Astrocyte (in vitro differentiated cells and primary cell): ENCODE measurements around the gene G3BP1. TPM values are rescaled to one million over a fixed set of nuclear protein-coding genes. Genes with fewer than 3 reads are reported as not detected.

Source experiments
- DNase-seq: peaks from one replicate; pipeline ENCODE4 v3.0.0-alpha.2; 2010; ENCODE audit warnings: low read depth
- FAIRE-seq: peaks from 2 replicates; lab custom pipeline; 2011; peaks lifted over from hg19 to GRCh38; lab: Jason Lieb, UNC
- H2AFZ ChIP-seq: 2 replicates; pipeline ENCODE4 v1.6.0; 2012; ENCODE audit warnings: low read depth, low read length, inconsistent platforms
- H3K27ac ChIP-seq: 2 replicates; pipeline ENCODE4 v1.5.1; 2011; ENCODE audit warnings: low read depth, low read length, inconsistent platforms
- H3K27me3 ChIP-seq: 2 replicates; pipeline ENCODE4 v1.6.0; 2011; ENCODE audit warnings: low read length, inconsistent platforms; ENCODE audit not compliant: insufficient read depth
- H3K36me3 ChIP-seq: 2 replicates; pipeline ENCODE4 v1.5.1; 2011; ENCODE audit warnings: low read length, inconsistent platforms; ENCODE audit not compliant: insufficient read depth
- H3K4me1 ChIP-seq: 2 replicates; pipeline ENCODE4 v1.5.1; 2011; ENCODE audit warnings: low read length, inconsistent platforms; ENCODE audit not compliant: insufficient read depth
- H3K4me2 ChIP-seq: 2 replicates; pipeline ENCODE4 v1.6.0; 2012; ENCODE audit warnings: low read length, inconsistent platforms
- H3K4me3 ChIP-seq: 2 replicates; pipeline ENCODE4 v1.5.1; 2011; ENCODE audit warnings: low read depth, mild to moderate bottlenecking, low read length, inconsistent platforms; ENCODE audit not compliant: insufficient read depth
- H3K79me2 ChIP-seq: 2 replicates; pipeline ENCODE4 v1.6.0; 2012; ENCODE audit warnings: mild to moderate bottlenecking, low read length, inconsistent platforms; ENCODE audit not compliant: insufficient read depth
- H3K9ac ChIP-seq: 2 replicates; pipeline ENCODE4 v1.6.0; 2012; ENCODE audit warnings: mild to moderate bottlenecking, low read length, inconsistent platforms
- H3K9me3 ChIP-seq: 2 replicates; pipeline ENCODE4 v1.5.1; 2012; ENCODE audit warnings: low read depth, mild to moderate bottlenecking, low read length, inconsistent platforms; ENCODE audit not compliant: insufficient read depth
- H4K20me1 ChIP-seq: 2 replicates; pipeline ENCODE4 v1.6.0; 2012; ENCODE audit warnings: low read length, inconsistent platforms; ENCODE audit not compliant: insufficient read depth
- H3K27ac Mint-ChIP-seq: one replicate; pipeline ENCODE4 v1.8.0; 2021; ENCODE audit warnings: mild to moderate bottlenecking, mixed read lengths; ENCODE audit not compliant: unreplicated experiment
- H3K27me3 Mint-ChIP-seq: one replicate; pipeline ENCODE4 v1.8.0; 2021; ENCODE audit warnings: low read depth, mixed read lengths; ENCODE audit not compliant: unreplicated experiment
- H3K36me3 Mint-ChIP-seq: one replicate; pipeline ENCODE4 v1.8.0; 2021; ENCODE audit warnings: low read depth, mixed read lengths; ENCODE audit not compliant: unreplicated experiment
- H3K4me1 Mint-ChIP-seq: one replicate; pipeline ENCODE4 v1.8.0; 2021; ENCODE audit warnings: low read depth, mixed read lengths; ENCODE audit not compliant: unreplicated experiment
- H3K4me3 Mint-ChIP-seq: one replicate; pipeline ENCODE4 v1.8.0; 2021; ENCODE audit warnings: mild to moderate bottlenecking, moderate library complexity, mixed read lengths; ENCODE audit not compliant: unreplicated experiment
- H3K9me3 Mint-ChIP-seq: one replicate; pipeline ENCODE4 v1.8.0; 2021; ENCODE audit warnings: mild to moderate bottlenecking, mixed read lengths; ENCODE audit not compliant: unreplicated experiment
- CTCF ChIP-seq: IDR thresholded peaks from 2 replicates; pipeline ENCODE4 v1.5.1; 2011; ENCODE audit warnings: low read depth, mild to moderate bottlenecking, inconsistent platforms, low read length, moderate library complexity; ENCODE audit not compliant: insufficient read depth
- EZH2 ChIP-seq: IDR thresholded peaks from 2 replicates; pipeline ENCODE4 v1.6.1; 2012; ENCODE audit warnings: mild to moderate bottlenecking, low read length, inconsistent platforms; ENCODE audit not compliant: insufficient read depth
- total RNA-seq: library from RNA; stranded (reverse); gene quantifications from 2 replicates; pipeline ENCODE4 v1.2.1, GENCODE V29; 2021

Gene G3BP1
- total RNA-seq, 1 donor from 2014 or later, result 246 TPM

- FAIRE-seq, result no peak
- Mint-ChIP-seq H3K4me3 (peak overlapping the region; percentile 40), H3K4me1 (peaks cover 69% of the 10 kb centered on the region), H3K27me3 (no peaks in the 10 kb centered on the region), H3K36me3 (peaks cover 5% of the 10 kb centered on the region), H3K9me3 (no peaks in the 10 kb centered on the region), H3K27ac (peak overlapping the region; percentile 99)
- Histone ChIP-seq H3K27me3 (no peaks in the 10 kb centered on the region), H2AFZ (no peak overlapping the region), H3K9me3 (no peaks in the 10 kb centered on the region), H3K36me3 (no peaks in the 10 kb centered on the region), H4K20me1 (no peaks in the 10 kb centered on the region), H3K4me3 (no peak overlapping the region), H3K79me2 (no peaks in the 10 kb centered on the region), H3K4me1 (peaks cover 68% of the 10 kb centered on the region), H3K4me2 (peak overlapping the region; percentile 82), H3K9ac (peak overlapping the region; percentile 92), H3K27ac (peak overlapping the region; percentile 100)
- TF ChIP-seq EZH2 (no peak), CTCF (no peak)
- DNase-seq, result peak; percentile 83
Observed at GRCh38 chr5:151741678-151742423, 29.9 kb upstream of the G3BP1 start.

GRCh38 chr5:151742870-151743294 is 28.9 kb upstream of the G3BP1 start:
- H2AFZ ChIP-seq, result no peak overlapping the region
- H3K9ac ChIP-seq, result peak overlapping the region; percentile 92
- DNase-seq (peak; percentile 51), FAIRE-seq (peak; percentile 60)
- no peaks in the 10 kb centered on the region for H3K9me3 ChIP-seq
- Mint-ChIP-seq H3K4me1 (peaks cover 65% of the 10 kb centered on the region), H3K4me3 (no peak overlapping the region), H3K36me3 (peaks cover 5% of the 10 kb centered on the region), H3K27ac (peak overlapping the region; percentile 99), H3K27me3 (no peaks in the 10 kb centered on the region), H3K9me3 (no peaks in the 10 kb centered on the region)
- peaks cover 68% of the 10 kb centered on the region for H3K4me1 ChIP-seq
- H3K4me3 ChIP-seq, result no peak overlapping the region
- H3K27ac ChIP-seq, result peak overlapping the region; percentile 100
- no peak overlapping the region for H3K4me2 ChIP-seq
- no peaks in the 10 kb centered on the region for H4K20me1 ChIP-seq
- TF ChIP-seq EZH2 (no peak), CTCF (peak; percentile 77)
- H3K79me2 ChIP-seq, result no peaks in the 10 kb centered on the region
- no peaks in the 10 kb centered on the region for H3K36me3 ChIP-seq
- H3K27me3 ChIP-seq, result no peaks in the 10 kb centered on the region

GRCh38 chr5:151743530-151743929 is 28.2 kb upstream of the G3BP1 start:
- no peaks in the 10 kb centered on the region for H3K36me3 ChIP-seq
- no peaks in the 10 kb centered on the region for H3K27me3 ChIP-seq
- H4K20me1 ChIP-seq, result no peaks in the 10 kb centered on the region
- no peak for DNase-seq
- Mint-ChIP-seq H3K27ac (peak overlapping the region; percentile 99), H3K36me3 (peaks cover 3% of the 10 kb centered on the region), H3K4me1 (peaks cover 60% of the 10 kb centered on the region), H3K4me3 (no peak overlapping the region), H3K9me3 (no peaks in the 10 kb centered on the region), H3K27me3 (no peaks in the 10 kb centered on the region)
- peak overlapping the region; percentile 12 for H3K9ac ChIP-seq
- H3K4me3 ChIP-seq, result no peak overlapping the region
- FAIRE-seq, result no peak
- no peak overlapping the region for H3K4me2 ChIP-seq
- peaks cover 63% of the 10 kb centered on the region for H3K4me1 ChIP-seq
- H3K27ac ChIP-seq, result peak overlapping the region; percentile 100
- H3K9me3 ChIP-seq, result no peaks in the 10 kb centered on the region
- H2AFZ ChIP-seq, result no peak overlapping the region
- TF ChIP-seq EZH2 (no peak), CTCF (no peak)
- no peaks in the 10 kb centered on the region for H3K79me2 ChIP-seq
